HepG2 (cell line): ENCODE data around the gene RGCC. TPM values are rescaled to one million over a fixed set of nuclear protein-coding genes. Genes with fewer than 3 reads are reported as not detected.

Experiments
- ATAC-seq: fragments of 200-7000 bp; cut with Tn5 transposase; 3 replicates; pipeline ENCODE4 v1.9.1; 2020; ENCODE audit warnings: mild to moderate bottlenecking, moderate library complexity
- BruUV-seq: library from RNA; stranded (reverse); fragments of 400-500 nt; replicated peaks from 2 replicates; lab custom pipeline; 2021; lab: Mats Ljungman, UMichigan
- CTCF ChIA-PET: fragments of 300-600 bp; formaldehyde crosslinking; extraction: SDS; loops from one replicate; lab custom pipeline; 2021; ENCODE audit warnings: low total read pairs, inconsistent platforms, low intra/inter-chr PET ratio; lab: Yijun Ruan, JAX
- POLR2A ChIA-PET: fragments of 350-600 bp; sonication (Branson Sonifier 250); formaldehyde crosslinking; loops from one replicate; lab custom pipeline; 2020; ENCODE audit warnings: antibody characterized with exemption, inconsistent platforms; lab: Yijun Ruan, JAX
- DNase-seq: peaks from one replicate; pipeline ENCODE4 v3.0.0-alpha.2; 2015; ENCODE audit warnings: low spot score
- FAIRE-seq: peaks from 3 replicates; lab custom pipeline; 2011; peaks lifted over from hg19 to GRCh38; lab: Jason Lieb, UNC
- H2AFZ ChIP-seq: one replicate; pipeline ENCODE4 v1.6.1; 2011; ENCODE audit warnings: low read length, inconsistent platforms
- H3K27ac ChIP-seq: fragments of 300-600 bp; 3 replicates; pipeline ENCODE4 v1.8.0; 2011; ENCODE audit warnings: mixed run types, mild to moderate bottlenecking, mixed read lengths, low read length, inconsistent platforms; ENCODE audit not compliant: insufficient read depth; ENCODE audit errors: extremely low read length
- H3K27me3 ChIP-seq, 2 experiments: fragments of 200-600 bp in 1 of 2; 2 replicates in 1 of 2; 3 replicates in 1 of 2; pipeline versions ENCODE4 v1.6.0 to v1.8.0; 2011; ENCODE audit warnings: low read length in 2 of 2, mild to moderate bottlenecking in 2 of 2, moderate library complexity in 2 of 2, inconsistent platforms in 1 of 2; ENCODE audit not compliant: insufficient read depth in 2 of 2, control insufficient read depth in 1 of 2
- H3K36me3 ChIP-seq, 2 experiments: fragments of 200-600 bp in 1 of 2; replicated peaks in 1 of 2; 2 replicates in 1 of 2; 3 replicates in 1 of 2; pipeline versions ENCODE4 v1.5.1 to v1.8.0; 2011; ENCODE audit warnings: low read length in 2 of 2, inconsistent platforms in 1 of 2; ENCODE audit not compliant: insufficient read depth in 2 of 2, control insufficient read depth in 1 of 2
- H3K4me1 ChIP-seq: 2 replicates; pipeline ENCODE4 v1.5.1; 2012; ENCODE audit warnings: low read length, inconsistent platforms; ENCODE audit not compliant: insufficient read depth
- H3K4me2 ChIP-seq: 2 replicates; pipeline ENCODE4 v1.6.0; 2011; ENCODE audit warnings: low read depth, low read length, inconsistent platforms
- H3K4me3 ChIP-seq, 3 experiments: fragments of 200-600 bp in 1 of 3; sonication (generic), shearing (Covaris generic) in 1 of 3; replicated peaks in 1 of 3; 2 replicates each; pipeline ENCODE4 v1.5.1; 2011 to 2016; ENCODE audit warnings: low read length in 3 of 3, inconsistent platforms in 2 of 3, low read depth in 2 of 3, mild to moderate bottlenecking in 2 of 3, control low read depth in 1 of 3, mixed read lengths in 1 of 3; ENCODE audit not compliant: insufficient read depth in 1 of 3
- H3K79me2 ChIP-seq: one replicate; pipeline ENCODE4 v1.6.1; 2011; ENCODE audit warnings: low read length, inconsistent platforms; ENCODE audit not compliant: insufficient read depth
- H3K9ac ChIP-seq: 2 replicates; pipeline ENCODE4 v1.6.0; 2011; ENCODE audit warnings: mild to moderate bottlenecking, low read depth, low read length, inconsistent platforms; ENCODE audit not compliant: insufficient read depth
- H3K9me3 ChIP-seq: 2 replicates; pipeline ENCODE4 v1.5.1; 2012; ENCODE audit warnings: mild to moderate bottlenecking, low read length
- H4K20me1 ChIP-seq: 2 replicates; pipeline ENCODE4 v1.6.0; 2011; ENCODE audit warnings: inconsistent platforms, mild to moderate bottlenecking, low read length, moderate library complexity; ENCODE audit not compliant: insufficient read depth
- ARNT2 ChIP-seq: sonication (generic); formaldehyde crosslinking; IDR thresholded peaks from 2 replicates; pipeline ENCODE4 v1.8.0; 2022; ENCODE audit warnings: mild to moderate bottlenecking, low read depth, missing genetic modification reagents, moderate library complexity
- CEBPB ChIP-seq: IDR thresholded peaks from 2 replicates; pipeline ENCODE4 v1.6.1; 2011; ENCODE audit warnings: low read depth, low read length, improper control_type of control experiment, borderline replicate concordance
- RAD51 ChIP-seq: fragments of 450-650 bp; IDR thresholded peaks from 2 replicates; pipeline ENCODE4 v1.6.1; 2016; ENCODE audit warnings: borderline replicate concordance
- SCMH1 ChIP-seq: sonication (generic); formaldehyde crosslinking; IDR thresholded peaks from 2 replicates; pipeline ENCODE4 v1.9.0; 2021; ENCODE audit warnings: missing genetic modification reagents, mild to moderate bottlenecking, borderline replicate concordance
- SMARCE1 ChIP-seq: fragments of 450-650 bp; IDR thresholded peaks from 2 replicates; pipeline ENCODE4 v1.6.1; 2017; ENCODE audit warnings: borderline replicate concordance
- TP53 ChIP-seq: sonication (generic); formaldehyde crosslinking; conservative IDR thresholded peaks from 2 replicates; pipeline ENCODE4 v1.4.0; 2020; ENCODE audit warnings: missing genetic modification reagents
- ZHX2 ChIP-seq, 2 experiments: sonication (generic) in 1 of 2; formaldehyde crosslinking in 1 of 2; IDR thresholded peaks; 2 replicates each; pipeline versions ENCODE4 v1.6.1 to v1.9.0; 2014 to 2022; ENCODE audit warnings: antibody characterized with exemption in 1 of 2, borderline replicate concordance in 1 of 2, inconsistent platforms in 1 of 2, low read depth in 1 of 2, missing genetic modification reagents in 1 of 2
- in situ Hi-C: cut with HindIII; loops from 2 replicates; pipeline ENCODE4 v1.10.0; 2017; ENCODE audit warnings: low pct_unique_long_range_greater_than_20kb; ENCODE audit not compliant: extremely low pct_ligation_motif_present
- intact Hi-C: fragments of 100-400 bp; cut with micrococcal nuclease; formaldehyde crosslinking; loops from one replicate; pipeline ENCODE4 v1.10.0; 2022; ENCODE audit not compliant: unreplicated experiment
- polyA plus RNA-seq, 8 experiments: library from polyadenylated mRNA; depleted of rRNA in 3 of 8; stranded (reverse) in 7 of 8; unstranded in 1 of 8; fragments of >200 nt; fragmentation: Illumina TruSeq in 4 of 8; extraction: Trizol in 4 of 8; gene quantifications; 2 replicates each; pipeline versions ENCODE4 v1.2.1 to v1.2.3, GENCODE V29; 2011 to 2016; ENCODE audit warnings: low read depth in 4 of 8, missing spikeins in 1 of 8, mixed read lengths in 1 of 8; ENCODE audit not compliant: insufficient read depth in 1 of 8
- total RNA-seq, 5 experiments: library from RNA; depleted of rRNA; stranded (reverse); fragments of >200 nt; fragmentation: Illumina TruSeq; extraction: Trizol; gene quantifications; 2 replicates each; pipeline ENCODE4 v1.2.3, GENCODE V29; 2016; ENCODE audit warnings: low read depth in 1 of 5

The RGCC gene
- total and polyA plus RNA-seq, 2 of the 13 experiments (the other 11 are each of a cell fraction or from before 2014, with no cell fraction given), result 0.20 to 8.4 TPM

DNA sequence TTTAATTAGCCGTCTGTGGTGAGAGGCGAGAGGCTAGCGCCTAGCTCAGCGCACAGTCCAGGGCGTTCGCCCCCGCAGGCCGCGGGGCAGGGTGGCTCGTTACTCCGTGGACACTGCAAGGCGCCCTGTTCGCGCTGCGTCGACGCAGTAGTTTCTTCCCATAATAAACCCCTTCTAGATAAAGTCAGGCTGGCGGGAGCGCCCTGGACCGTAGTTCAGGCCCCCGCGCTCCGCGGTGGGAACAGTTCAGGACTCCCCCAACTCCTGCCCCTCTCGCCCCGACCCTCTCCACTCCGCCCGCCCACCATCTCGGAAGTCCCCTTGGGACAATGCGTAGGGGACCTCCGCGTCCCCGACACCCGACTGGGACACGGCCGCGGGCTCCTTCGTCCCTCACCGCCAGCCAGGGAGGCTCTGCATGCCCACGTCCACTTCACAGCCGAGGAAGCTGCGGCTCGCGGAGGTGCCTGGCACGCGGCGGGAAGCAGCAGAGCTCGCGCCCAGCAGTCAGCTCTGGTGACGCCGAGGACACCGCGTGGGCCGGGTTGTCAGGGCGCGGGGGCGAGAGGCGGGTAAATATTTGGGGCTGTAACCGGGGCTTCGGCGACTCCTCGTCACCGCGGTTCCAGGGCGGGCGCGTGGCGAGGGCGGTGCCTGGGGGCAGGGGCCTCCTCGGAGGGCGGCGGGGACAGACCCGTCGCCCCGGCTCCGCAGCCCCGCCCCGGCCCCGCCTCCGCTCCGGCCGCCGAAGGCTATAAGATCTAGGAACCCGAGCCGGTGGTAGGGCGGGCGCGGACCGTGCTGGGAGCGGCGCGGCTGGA is at the start of gene RGCC (continued):
- TF ChIP-seq ZHX2 (IDR thresholded peaks at IDR 0.05; ENCODE audit: low read depth), result no peak
- TF ChIP-seq ZHX2 (CRISPR knock-in tag; IDR thresholded peaks at IDR 0.05; ENCODE audit: borderline replicate concordance), result 0 out of 2 replicates have a peak, but pooled peaks have one; percentile 39
- TF ChIP-seq ARNT2 (CRISPR knock-in tag), result peak; percentile 90

DNA sequence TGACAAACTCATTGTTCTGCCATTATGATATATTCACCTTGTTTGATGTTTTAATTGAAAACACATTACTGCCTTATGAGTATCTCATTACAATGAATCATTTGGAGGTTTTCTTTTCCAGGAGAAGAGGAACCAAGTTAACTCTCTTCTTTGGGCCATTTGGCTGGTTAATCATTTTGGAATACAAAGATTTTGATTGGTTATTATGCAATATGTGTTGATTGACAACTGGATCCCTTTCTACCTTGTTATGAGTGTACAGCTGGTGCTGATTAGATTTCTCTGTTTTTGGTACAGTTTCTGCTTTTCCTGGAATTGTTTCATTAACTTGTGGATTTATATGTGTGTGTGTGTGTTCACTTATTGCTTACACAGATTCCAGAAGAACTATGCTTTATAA is 49.2 kb upstream of the RGCC start:
- Histone ChIP-seq H3K4me2 (no peak overlapping the region), H3K79me2 (no peaks in the 10 kb centered on the region), H3K9me3 (no peaks in the 10 kb centered on the region), H3K4me1 (peaks cover 13% of the 10 kb centered on the region), H3K27ac (no peak overlapping the region), H3K4me3 (no peak overlapping the region), H3K27me3 (no peaks in the 10 kb centered on the region), H2AFZ (no peak overlapping the region), H3K36me3 (no peaks in the 10 kb centered on the region), H4K20me1 (no peaks in the 10 kb centered on the region), H3K9ac (no peak overlapping the region)
- no TSS peak for BruUV-seq
- CTCF ChIA-PET, result no interaction called here
- no peak for TF ChIP-seq CEBPB
- no peak for TF ChIP-seq TP53
- TF ChIP-seq RAD51, result no peak
- TF ChIP-seq SCMH1, result no peak
- no peak for TF ChIP-seq SMARCE1
- intact Hi-C loops (no loop called here), in situ Hi-C loops (loop anchor here (25.0 kb wide), 1 partner anchor 704 kb away; no protein-coding TSS in a partner anchor)
- FAIRE-seq (no peak), ATAC-seq (no peak), DNase-seq (no peak)
- POLR2A ChIA-PET, result no interaction called here
